Sigmoid colon (tissue), 4 donors: ENCODE results near the gene SART3.

Experiments
- EP300 ChIP-seq, 4 donors: sonication (generic); formaldehyde crosslinking; IDR thresholded peaks; one replicate each; pipeline ENCODE4 v1.6.1; 2017; ENCODE audit warnings: antibody characterized with exemption in 4 of 4
- POLR2A ChIP-seq, 2 donors: fragments of 450-650 bp; IDR thresholded peaks; one replicate each; pipeline ENCODE4 v1.6.1; 2016; ENCODE audit warnings: antibody characterized with exemption in 2 of 2, mild to moderate bottlenecking in 2 of 2, moderate library complexity in 2 of 2
- POLR2AphosphoS5 ChIP-seq, 4 donors: sonication (generic); formaldehyde crosslinking; IDR thresholded peaks; one replicate each; pipeline ENCODE4 v1.6.1; 2017; ENCODE audit warnings: antibody characterized with exemption in 4 of 4
- TF ChIP-seq, protein P1 (sequence below), 4 experiments: fragments of 450-650 bp in 3 of 4; fragments of 200-600 bp in 1 of 4; IDR thresholded peaks; one replicate each; pipeline ENCODE4 v1.5.1; 2016 to 2019; ENCODE audit warnings: antibody characterized with exemption in 4 of 4, mild to moderate bottlenecking in 3 of 4, moderate library complexity in 2 of 4

DNA sequence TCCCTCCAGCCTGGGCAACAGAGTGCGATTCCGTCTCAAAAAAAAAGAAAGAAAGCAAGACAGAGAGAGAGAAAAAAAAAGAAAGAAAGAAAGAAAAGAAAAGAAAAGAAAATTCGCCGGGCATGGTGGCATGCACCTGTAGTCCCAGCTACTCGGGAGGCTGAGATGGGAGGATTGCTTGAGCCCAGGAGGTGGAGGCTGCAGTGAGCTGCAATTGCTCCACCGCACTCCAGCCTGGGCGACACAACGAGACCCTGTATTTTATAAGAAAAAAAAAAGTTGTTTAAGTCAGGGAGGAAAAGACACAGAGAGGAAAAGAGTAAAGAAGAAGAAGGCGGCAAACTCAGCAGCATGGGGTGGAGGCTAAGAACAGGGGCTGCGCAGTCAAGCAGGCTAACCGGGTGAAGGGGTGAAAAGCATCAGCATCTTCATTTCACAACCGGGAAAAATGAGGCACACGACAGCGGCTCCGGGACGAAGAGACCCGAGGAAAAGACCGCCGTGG lies 46.5 kb downstream of the SART3 start:
- TF ChIP-seq, protein P1, sequence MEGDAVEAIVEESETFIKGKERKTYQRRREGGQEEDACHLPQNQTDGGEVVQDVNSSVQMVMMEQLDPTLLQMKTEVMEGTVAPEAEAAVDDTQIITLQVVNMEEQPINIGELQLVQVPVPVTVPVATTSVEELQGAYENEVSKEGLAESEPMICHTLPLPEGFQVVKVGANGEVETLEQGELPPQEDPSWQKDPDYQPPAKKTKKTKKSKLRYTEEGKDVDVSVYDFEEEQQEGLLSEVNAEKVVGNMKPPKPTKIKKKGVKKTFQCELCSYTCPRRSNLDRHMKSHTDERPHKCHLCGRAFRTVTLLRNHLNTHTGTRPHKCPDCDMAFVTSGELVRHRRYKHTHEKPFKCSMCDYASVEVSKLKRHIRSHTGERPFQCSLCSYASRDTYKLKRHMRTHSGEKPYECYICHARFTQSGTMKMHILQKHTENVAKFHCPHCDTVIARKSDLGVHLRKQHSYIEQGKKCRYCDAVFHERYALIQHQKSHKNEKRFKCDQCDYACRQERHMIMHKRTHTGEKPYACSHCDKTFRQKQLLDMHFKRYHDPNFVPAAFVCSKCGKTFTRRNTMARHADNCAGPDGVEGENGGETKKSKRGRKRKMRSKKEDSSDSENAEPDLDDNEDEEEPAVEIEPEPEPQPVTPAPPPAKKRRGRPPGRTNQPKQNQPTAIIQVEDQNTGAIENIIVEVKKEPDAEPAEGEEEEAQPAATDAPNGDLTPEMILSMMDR (IDR thresholded peaks at IDR 0.05): no peak
- TF ChIP-seq POLR2A (IDR thresholded peaks at IDR 0.05): no peak
- TF ChIP-seq POLR2AphosphoS5 (IDR thresholded peaks at IDR 0.05): no peak
- TF ChIP-seq EP300 (IDR thresholded peaks at IDR 0.05): no peak
